GM21381 (cell line): ENCODE data around the gene RPTOR.

Experiments
- ATAC-seq: cut with Tn5 transposase; IDR thresholded peaks from one replicate; pipeline ENCODE4 v1.9.1; 2021; ENCODE audit warnings: mild to moderate bottlenecking, moderate library complexity; ENCODE audit not compliant: unreplicated experiment

The RPTOR gene

DNA sequence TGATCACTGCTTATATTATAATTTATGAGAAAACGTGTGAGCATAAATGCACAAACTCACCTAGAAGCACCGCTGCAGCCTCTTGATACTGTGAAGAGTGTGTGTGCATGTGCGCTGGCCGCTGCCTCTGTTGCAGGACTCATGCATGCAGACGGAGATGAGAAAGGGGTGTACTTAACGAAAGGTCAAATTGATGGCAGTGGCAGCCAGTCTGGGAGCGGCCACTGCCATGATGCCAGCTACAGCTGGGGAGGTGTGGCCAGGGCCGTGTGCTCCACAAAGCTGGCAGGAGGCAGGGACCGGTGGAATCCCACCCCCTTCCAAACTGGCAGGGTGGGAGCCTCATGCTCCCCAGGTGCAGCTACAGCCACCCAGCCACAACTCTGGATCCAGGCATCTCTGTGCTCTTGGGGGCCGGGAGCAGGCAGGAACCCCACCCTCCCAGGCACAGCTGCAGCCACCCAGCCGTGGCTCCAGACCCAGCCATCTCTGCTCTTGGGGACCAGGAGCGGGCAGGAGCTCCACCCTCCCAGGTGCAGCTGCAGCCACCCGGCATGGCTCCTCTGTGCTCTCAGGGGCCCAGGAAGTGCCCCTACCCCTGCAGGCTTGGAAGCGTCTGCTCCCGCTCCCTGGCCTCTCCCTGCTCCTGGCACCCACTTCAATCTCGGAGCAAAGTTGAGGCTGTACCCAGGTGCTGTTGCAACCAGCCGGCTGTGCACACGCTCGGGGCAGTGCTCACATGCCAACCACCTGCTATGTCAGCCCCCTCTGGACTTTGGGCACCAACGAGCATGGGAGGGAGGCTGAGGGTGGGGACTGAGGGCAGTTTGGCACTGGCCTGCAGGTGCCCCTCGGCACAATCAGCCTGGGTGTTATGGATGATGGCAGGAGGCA lies 369.5 kb downstream of the RPTOR start:
- no peak for ATAC-seq

DNA sequence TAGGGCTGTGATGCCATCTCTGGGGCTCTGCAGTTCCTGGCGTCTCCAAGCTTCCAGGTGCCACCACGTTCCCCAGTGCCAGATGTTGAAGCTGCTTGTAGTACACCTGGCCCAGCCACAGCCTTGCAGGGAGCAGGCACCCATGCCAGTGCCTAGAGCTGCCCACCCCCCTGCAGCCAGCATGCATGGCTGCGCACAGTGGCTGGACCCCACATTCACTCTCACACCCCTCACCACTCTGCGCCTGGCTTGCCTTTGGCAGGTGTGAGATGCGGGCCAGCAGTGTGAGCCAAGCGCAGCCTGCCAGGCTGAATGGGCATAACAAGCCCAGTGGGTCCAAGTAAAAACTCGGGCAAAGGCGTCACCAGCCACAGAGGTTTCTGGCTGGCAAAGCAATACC lies 371.6 kb downstream of the RPTOR start:
- no peak for ATAC-seq

GRCh38 chr17:80917716-80918560 lies 373.3 kb downstream of the RPTOR start:
- ATAC-seq = no peak

DNA sequence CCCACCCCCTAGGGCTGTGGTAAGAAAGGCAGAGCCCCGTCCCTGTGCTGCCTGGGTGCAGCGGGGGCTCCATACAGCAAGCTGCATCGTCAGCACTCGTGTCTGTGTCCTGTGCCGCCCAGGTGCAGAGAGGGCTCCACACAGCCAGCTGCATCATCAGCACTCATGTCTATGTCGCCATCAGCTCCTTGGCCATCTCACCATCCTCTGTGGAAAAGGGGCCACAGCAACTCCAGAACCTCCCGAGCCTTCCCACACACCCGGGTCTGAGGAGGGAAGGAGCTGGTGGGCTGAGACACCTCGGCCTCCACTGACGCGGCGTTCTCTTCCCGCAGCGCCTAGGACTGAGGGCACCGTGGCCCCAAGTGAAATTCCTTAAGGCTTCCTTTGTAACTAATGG lies 374.1 kb downstream of the RPTOR start:
- no peak for ATAC-seq

DNA sequence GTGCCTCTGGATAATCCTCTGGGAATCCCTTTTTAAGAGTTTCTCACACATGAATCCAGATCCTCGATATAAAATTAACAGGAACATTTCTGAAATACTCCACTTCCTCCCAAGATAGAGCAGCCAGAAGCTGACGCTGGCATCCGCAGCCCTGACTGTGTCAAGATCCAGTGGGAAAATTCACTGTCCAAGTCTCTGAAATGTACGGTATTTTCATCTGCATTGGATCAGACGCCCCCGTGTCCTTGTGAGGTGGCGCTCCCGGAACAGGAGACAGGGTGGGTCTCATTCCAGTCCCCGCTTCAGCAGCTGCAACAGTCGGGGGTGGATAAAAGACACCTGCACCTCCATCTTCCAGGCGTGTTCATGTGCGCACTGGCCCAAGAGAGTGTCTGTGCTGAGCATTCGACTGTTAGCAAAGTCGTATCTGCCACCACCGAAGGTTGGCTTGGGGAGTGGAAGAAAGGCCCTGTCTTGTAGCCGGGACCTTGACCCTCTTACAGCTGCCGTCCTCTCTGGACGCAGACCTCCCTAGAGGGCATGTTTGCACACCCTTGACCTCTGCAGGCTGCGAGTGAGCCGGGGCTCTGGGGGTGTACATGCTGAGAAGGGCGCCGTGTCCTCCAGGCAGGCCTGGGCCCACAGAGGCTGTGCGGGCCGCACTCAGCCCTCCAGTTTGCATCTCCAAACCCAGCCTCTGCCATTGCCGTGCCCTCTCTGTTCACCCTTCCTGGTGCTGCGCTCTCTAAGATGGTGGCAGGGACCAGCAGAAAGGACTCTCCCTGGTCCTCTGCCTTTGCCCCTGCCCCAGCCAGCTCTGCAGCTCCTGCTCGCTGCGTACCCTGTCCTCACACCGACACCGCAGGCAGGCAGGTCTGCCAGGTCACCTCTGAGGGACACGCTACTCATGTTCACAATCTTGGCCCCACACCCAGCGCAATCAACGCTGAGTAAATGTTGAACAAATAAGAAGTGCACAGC lies 375.0 kb downstream of the RPTOR start:
- ATAC-seq = no peak

DNA sequence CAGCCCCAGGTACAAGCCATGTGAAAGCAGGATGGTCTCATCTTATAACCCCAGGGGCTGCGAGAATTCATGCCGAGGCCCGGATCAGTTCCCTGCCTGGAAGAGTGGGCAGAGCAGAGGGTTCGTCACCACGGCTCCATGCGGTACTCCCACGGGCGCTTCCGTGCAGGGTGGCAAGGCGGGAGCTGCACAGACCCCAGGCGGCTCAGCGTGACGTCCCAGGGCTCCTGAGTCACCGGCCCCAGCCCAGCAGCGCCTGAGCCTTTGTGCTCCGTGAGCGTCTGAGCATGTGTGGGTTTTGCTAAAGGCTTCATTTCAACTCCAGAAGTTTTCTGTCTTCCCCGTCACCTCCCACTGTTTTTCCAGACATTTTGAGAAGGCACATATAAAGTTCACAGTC lies 375.8 kb downstream of the RPTOR start:
- ATAC-seq = no peak

DNA sequence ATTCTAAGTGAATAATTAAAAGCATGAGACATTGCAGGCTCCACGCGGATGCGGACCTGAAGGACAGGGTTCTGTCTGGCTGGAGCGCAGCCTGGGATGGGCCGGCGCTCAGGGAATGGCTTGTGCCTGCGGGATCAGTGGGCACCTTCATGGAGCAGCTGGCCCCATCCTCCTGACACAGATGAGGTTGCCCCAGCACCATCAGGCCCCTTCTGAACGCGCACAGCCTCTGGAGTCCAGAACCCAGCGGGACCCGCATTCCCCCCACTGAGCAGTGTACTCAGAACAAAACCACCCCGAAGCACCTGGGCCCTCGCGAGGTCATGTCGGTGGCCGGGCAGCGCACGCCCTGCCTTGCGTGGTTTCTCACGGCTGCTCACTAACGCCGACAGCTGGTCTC lies 376.5 kb downstream of the RPTOR start:
- no peak for ATAC-seq

- ATAC-seq = no peak
Observed at GRCh38 chr17:80921741-80922579, 377.3 kb downstream of the RPTOR start.

DNA sequence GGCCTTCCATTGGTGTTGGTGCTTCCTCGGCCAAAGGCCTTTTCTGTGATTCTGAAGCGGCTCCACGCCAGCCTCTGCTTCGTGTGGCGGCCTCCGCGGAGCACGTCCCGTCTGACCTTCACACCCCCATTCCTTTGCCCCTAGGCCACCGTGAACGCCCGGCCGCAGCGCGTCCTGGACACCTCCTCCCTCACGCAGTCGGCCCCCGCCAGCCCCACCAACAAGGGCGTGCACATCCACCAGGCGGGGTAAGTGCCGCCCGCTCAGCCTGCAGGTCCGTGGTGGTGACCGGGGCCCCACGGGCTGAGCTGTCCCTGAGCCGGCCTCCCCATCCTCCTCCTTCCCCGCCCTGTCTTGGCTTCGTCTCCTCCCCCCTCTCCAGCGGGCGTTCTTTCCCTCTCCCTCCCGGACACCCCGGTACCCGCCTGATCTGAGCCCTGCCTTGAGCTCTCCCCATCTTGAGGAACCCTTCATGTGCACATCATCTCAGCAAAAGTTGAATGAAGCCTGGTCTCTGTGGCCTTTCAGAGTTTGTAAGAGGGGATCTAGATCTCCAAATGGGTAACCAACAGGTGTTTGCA lies 378.0 kb downstream of the RPTOR start:
- ATAC-seq = no peak

DNA sequence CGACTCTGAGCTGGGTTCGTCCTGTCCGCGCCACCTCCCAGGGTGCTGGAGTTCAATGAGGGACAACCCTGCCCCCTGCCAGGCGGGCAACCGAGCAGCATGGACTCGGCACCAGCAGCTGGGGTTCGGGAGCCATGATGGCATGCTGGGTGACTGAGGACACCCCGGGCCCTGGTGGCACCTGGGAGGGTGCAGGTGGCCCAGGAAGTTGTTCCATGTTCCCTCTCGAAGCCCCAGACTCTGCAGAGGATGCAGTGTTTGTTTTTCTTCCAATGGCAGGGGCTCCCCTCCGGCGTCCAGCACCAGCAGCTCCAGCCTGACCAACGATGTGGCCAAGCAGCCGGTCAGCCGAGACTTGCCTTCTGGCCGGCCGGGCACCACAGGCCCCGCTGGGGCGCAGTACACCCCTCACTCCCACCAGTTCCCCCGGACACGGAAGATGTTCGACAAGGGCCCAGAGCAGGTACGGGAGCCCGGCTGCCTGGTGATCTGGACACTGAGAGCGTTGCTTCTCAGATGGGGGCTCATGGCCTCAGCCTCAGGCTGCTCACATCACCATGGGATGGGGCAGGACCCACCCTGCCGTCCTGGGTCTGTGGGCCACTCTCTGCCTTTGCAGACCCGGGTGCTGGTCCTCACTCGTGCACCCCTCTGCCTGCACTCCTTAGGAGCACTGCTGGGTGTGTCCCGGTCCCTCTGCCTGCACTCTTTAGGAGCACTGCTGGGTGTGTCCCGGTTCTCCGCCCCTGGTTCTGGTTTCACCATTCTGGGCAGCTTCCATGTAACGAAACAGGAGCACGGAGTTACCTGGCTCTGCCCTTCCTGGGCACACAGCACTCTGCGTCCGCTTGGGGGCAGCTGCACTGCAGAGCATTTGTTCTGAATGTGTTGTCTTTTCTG lies 378.8 kb downstream of the RPTOR start:
- no peak for ATAC-seq

- no peak for ATAC-seq
Observed at GRCh38 chr17:80924111-80924806, 379.6 kb downstream of the RPTOR start.

- ATAC-seq = no peak
Observed at GRCh38 chr17:80924807-80925610, 380.4 kb downstream of the RPTOR start.

DNA sequence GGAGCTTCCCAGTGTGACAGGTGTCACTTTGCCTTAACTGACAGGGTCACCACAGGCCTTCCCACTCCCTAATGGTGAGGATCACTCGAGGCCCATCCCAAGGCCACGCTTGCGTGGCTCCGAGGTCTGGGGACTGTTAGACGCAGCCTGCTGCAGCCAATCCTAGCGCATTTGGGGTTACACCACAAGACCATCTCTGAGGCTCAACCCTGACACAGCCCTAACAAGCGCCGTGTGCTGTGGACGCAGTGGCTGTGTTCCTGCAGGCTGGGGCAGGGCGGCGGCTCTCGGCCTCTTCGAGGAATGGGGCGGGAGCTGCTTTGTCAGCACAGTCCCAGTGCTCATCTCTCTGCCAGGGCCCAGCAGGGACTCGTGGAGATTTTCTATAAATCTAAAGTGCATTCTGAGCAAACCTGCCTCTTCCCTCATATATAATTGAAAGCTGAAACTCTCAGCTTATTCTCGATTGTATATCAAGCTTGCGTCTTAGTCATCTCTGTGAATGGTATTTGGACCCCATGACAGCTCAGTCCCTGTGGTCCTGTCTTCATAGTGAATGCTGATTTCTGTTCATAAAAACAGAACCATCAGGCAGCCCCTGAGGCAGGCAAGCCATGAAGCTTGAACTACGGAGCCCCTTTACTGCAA lies 381.2 kb downstream of the RPTOR start:
- ATAC-seq = no peak

GRCh38 chr17:80926591-80927250 lies 382.1 kb downstream of the RPTOR start:
- ATAC-seq = no peak

DNA sequence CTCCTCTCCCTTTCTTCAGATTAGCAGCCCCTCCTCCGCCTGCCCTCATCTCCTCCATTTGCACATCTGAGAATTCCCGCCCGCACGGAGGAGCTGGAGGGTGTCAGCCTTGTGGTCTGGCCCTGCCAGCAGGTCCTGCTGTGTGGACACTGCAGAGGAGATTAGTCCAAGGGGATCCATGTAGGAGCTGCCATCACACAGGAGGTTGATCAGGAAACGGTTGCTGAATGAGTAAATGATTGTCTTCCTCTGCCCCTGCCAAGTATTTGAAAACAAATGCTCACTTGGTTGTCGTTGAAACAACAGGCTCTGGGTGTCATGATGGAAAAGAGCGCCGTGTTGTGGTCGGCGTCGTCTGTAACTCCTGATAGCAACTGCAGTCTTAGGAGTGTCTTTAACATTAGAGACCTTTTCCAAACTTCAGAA lies 383.2 kb downstream of the RPTOR start:
- ATAC-seq = no peak

DNA sequence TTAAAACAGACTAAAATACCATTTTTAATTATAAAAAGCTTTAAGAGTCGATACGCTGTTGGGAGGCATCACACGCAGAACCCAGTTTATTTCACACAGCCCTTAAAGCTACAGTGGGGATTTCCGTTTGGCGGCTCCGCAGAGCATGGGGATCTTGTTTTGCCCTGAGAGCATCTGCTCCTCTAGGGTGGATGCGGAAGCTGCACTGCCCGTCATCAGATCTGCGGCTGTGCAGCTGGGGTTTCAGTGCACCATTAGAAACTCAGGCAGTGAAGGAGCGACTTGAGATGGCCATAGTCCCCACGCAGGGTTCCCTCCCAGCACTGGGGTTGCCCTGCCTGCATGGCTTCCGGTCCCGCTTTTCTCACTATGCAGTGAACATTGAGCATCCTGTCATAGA lies 384.8 kb downstream of the RPTOR start:
- no peak for ATAC-seq
